OCI-LY7 (cell line): ENCODE data around the gene DAPK1. TPM values are rescaled to one million over a fixed set of nuclear protein-coding genes. Genes with fewer than 3 reads are reported as not detected.

Source experiments
- BruUV-seq: library from RNA; stranded (reverse); fragments of 400-500 nt; replicated peaks from 2 replicates; lab custom pipeline; 2021; lab: Mats Ljungman, UMichigan
- CTCF ChIA-PET: fragments of 300-600 bp; sonication (Branson Sonifier 250); formaldehyde crosslinking; loops from one replicate; lab custom pipeline; 2022; ENCODE audit warnings: antibody characterized with exemption; ENCODE audit not compliant: unreplicated experiment; lab: Charles Lee
- POLR2A ChIA-PET: fragments of 300-600 bp; sonication (Branson Sonifier 250); formaldehyde crosslinking; loops from one replicate; lab custom pipeline; 2022; ENCODE audit warnings: antibody characterized with exemption; lab: Charles Lee
- DNase-seq: peaks from one replicate; pipeline ENCODE4 v3.0.0-alpha.2; 2015; ENCODE audit warnings: low spot score
- H2AFZ ChIP-seq: fragments of 200-600 bp; sonication (generic), shearing (Covaris generic); 2 replicates; pipeline ENCODE4 v1.6.1; 2014; ENCODE audit warnings: mild to moderate bottlenecking, antibody characterized with exemption, low read length, moderate library complexity
- H3K27ac ChIP-seq: fragments of 200-600 bp; sonication (generic); 2 replicates; pipeline ENCODE4 v1.5.1; 2014; ENCODE audit warnings: mixed run types, low read depth, mild to moderate bottlenecking, moderate library complexity, low read length, inconsistent platforms; ENCODE audit not compliant: poor library complexity, severe bottlenecking
- H3K36me3 ChIP-seq: fragments of 200-600 bp; sonication (generic); 2 replicates; pipeline ENCODE4 v1.6.1; 2014; ENCODE audit warnings: mild to moderate bottlenecking, antibody characterized with exemption, low read length, moderate library complexity, mixed read lengths; ENCODE audit not compliant: insufficient read depth
- H3K4me1 ChIP-seq: fragments of 200-600 bp; sonication (generic); 2 replicates; pipeline ENCODE4 v1.5.1; 2014; ENCODE audit warnings: mild to moderate bottlenecking, low read length; ENCODE audit not compliant: insufficient read depth, poor library complexity, severe bottlenecking
- H3K4me2 ChIP-seq: fragments of 200-600 bp; sonication (generic); 2 replicates; pipeline ENCODE4 v1.6.1; 2014; ENCODE audit warnings: mild to moderate bottlenecking, low read length
- H3K4me3 ChIP-seq: fragments of 200-600 bp; sonication (generic); 2 replicates; pipeline ENCODE4 v1.5.1; 2014; ENCODE audit warnings: mild to moderate bottlenecking, low read depth, low read length; ENCODE audit not compliant: poor library complexity, severe bottlenecking
- H3K79me2 ChIP-seq: fragments of 200-600 bp; sonication (generic); 2 replicates; pipeline ENCODE4 v1.6.1; 2016; ENCODE audit warnings: low read depth, mild to moderate bottlenecking, low read length, moderate library complexity, mixed read lengths; ENCODE audit not compliant: insufficient read depth
- H3K9me2 ChIP-seq: fragments of 200-600 bp; sonication (generic); 2 replicates; pipeline ENCODE4 v1.6.1; 2016; ENCODE audit warnings: mild to moderate bottlenecking, low read length, mixed read lengths; ENCODE audit not compliant: insufficient read depth
- H3K9me3 ChIP-seq: fragments of 200-600 bp; sonication (generic); 2 replicates; pipeline ENCODE4 v1.6.1; 2014; ENCODE audit warnings: mild to moderate bottlenecking, mixed run types, low read length, mixed read lengths
- H4K20me1 ChIP-seq: fragments of 200-600 bp; sonication (generic); 2 replicates; pipeline ENCODE4 v1.6.1; 2014; ENCODE audit warnings: mild to moderate bottlenecking, antibody characterized with exemption, low read length, moderate library complexity, mixed read lengths; ENCODE audit not compliant: insufficient read depth
- CTCF ChIP-seq: fragments of 200-600 bp; sonication (generic); conservative IDR thresholded peaks from 2 replicates; pipeline ENCODE4 v1.5.1; 2014; ENCODE audit warnings: mild to moderate bottlenecking, antibody characterized with exemption, low read length, moderate library complexity, mixed read lengths
- EZH2phosphoT487 ChIP-seq: fragments of 200-600 bp; sonication (generic); IDR thresholded peaks from 2 replicates; pipeline ENCODE4 v1.6.1; 2018; ENCODE audit warnings: low read depth, borderline replicate concordance, mild to moderate bottlenecking, mixed run types, antibody characterized with exemption, low read length, moderate library complexity, mixed read lengths
- intact Hi-C: fragments of 100-400 bp; cut with micrococcal nuclease; formaldehyde crosslinking; loops from one replicate; pipeline ENCODE4 v1.10.0; 2022; ENCODE audit not compliant: unreplicated experiment
- total RNA-seq, 2 experiments: library from RNA; depleted of rRNA in 1 of 2; stranded (reverse); fragments of >200 nt in 1 of 2; shearing (Covaris generic) in 1 of 2; gene quantifications; 2 replicates each; pipeline ENCODE4 v1.2.3, GENCODE V29; 2014 to 2022

DAPK1 gene
- total RNA-seq, 2 experiments from 2014 or later = 0.25 to 3.5 TPM

GRCh38 chr9:87525546-87526303 is 28.1 kb downstream of the DAPK1 start:
- TF ChIP-seq CTCF (no peak), EZH2phosphoT487 (no peak)
- H3K4me1 ChIP-seq = peaks cover 8% of the 10 kb centered on the region
- no peak for DNase-seq
- H3K36me3 ChIP-seq = no peaks in the 10 kb centered on the region
- POLR2A ChIA-PET = interaction anchor here (0.7 to 1.1 kb wide), 3 partner anchors 23 to 53 kb away, joined by 3 read pairs; no protein-coding TSS in a partner anchor
- no peaks in the 10 kb centered on the region for H3K9me2 ChIP-seq
- no peak overlapping the region for H3K4me3 ChIP-seq
- intact Hi-C loops = no loop called here
- no peak overlapping the region for H3K27ac ChIP-seq
- no peak overlapping the region for H2AFZ ChIP-seq
- no peaks in the 10 kb centered on the region for H3K79me2 ChIP-seq
- no peaks in the 10 kb centered on the region for H4K20me1 ChIP-seq
- no peaks in the 10 kb centered on the region for H3K9me3 ChIP-seq
- CTCF ChIA-PET = no interaction called here
- BruUV-seq = no TSS peak
- H3K4me2 ChIP-seq = no peak overlapping the region

- BruUV-seq = no TSS peak
- Histone ChIP-seq H3K9me3 (no peaks in the 10 kb centered on the region), H3K4me2 (no peak overlapping the region), H3K4me1 (peaks cover 4% of the 10 kb centered on the region), H3K79me2 (no peaks in the 10 kb centered on the region), H3K36me3 (no peaks in the 10 kb centered on the region), H3K9me2 (no peaks in the 10 kb centered on the region), H3K27ac (no peak overlapping the region), H2AFZ (no peak overlapping the region), H4K20me1 (no peaks in the 10 kb centered on the region), H3K4me3 (no peak overlapping the region)
- intact Hi-C loops = no loop called here
- TF ChIP-seq EZH2phosphoT487 (no peak), CTCF (no peak)
- DNase-seq = no peak
- ChIA-PET CTCF (no interaction called here), POLR2A (interaction anchor here (0.7 to 1.5 kb wide), 3 partner anchors 9 to 17 kb away, joined by 4 to 5 read pairs (median 4); no protein-coding TSS in a partner anchor)
Observed at GRCh38 chr9:87527211-87527916, 29.7 kb downstream of the DAPK1 start.
